Right lobe of liver (tissue), 6 donors: ENCODE data around the gene IKBKE. TPM values are rescaled to one million over a fixed set of nuclear protein-coding genes. Genes with fewer than 3 reads are reported as not detected.
A peak's percentile ranks its signal among the peaks of the same experiment; 100 is the strongest.

Experiments used
- ATAC-seq, 4 donors: fragments of 200-7000 bp; cut with Tn5 transposase; one replicate each; pipeline ENCODE4 v1.9.1; 2020; ENCODE audit warnings: mild to moderate bottlenecking in 4 of 4, moderate library complexity in 4 of 4
- DNase-seq, 3 donors: peaks; one replicate each; pipeline ENCODE4 v3.0.0-alpha.2; 2020
- H3K27ac ChIP-seq, 3 donors: fragments of 200-600 bp; one replicate each; pipeline ENCODE4 v1.8.0; 2022
- H3K27me3 ChIP-seq, 2 donors: fragments of 200-600 bp; one replicate each; pipeline ENCODE4 v1.8.0; 2022
- H3K36me3 ChIP-seq, 4 donors: fragments of 200-600 bp; sonication (generic) in 1 of 4; one replicate each; pipeline versions ENCODE4 v1.5.1 to v1.8.0; 2017 to 2022; ENCODE audit warnings: control low read depth in 1 of 4
- H3K4me1 ChIP-seq, 4 donors: fragments of 200-600 bp; sonication (generic) in 1 of 4; one replicate each; pipeline versions ENCODE4 v1.5.1 to v1.8.0; 2017 to 2022; ENCODE audit warnings: control low read depth in 1 of 4
- H3K4me3 ChIP-seq, 3 donors: fragments of 200-600 bp; one replicate each; pipeline ENCODE4 v1.8.0; 2022
- H3K9me3 ChIP-seq, 4 donors: fragments of 200-600 bp; sonication (generic) in 1 of 4; one replicate each; pipeline versions ENCODE4 v1.5.1 to v1.8.0; 2017 to 2022; ENCODE audit warnings: control low read depth in 1 of 4
- CTCF ChIP-seq, 4 donors: fragments of 200-600 bp in 3 of 4; fragments of 450-650 bp in 1 of 4; IDR thresholded peaks; one replicate each; pipeline versions ENCODE4 v1.5.1 to v1.8.0; 2016 to 2022; ENCODE audit warnings: antibody characterized with exemption in 4 of 4, mild to moderate bottlenecking in 2 of 4
- POLR2A ChIP-seq: fragments of 450-650 bp; IDR thresholded peaks from one replicate; pipeline ENCODE4 v1.6.1; 2017; ENCODE audit warnings: antibody characterized with exemption, mild to moderate bottlenecking
- WGBS: methylation state at CpG from one replicate; pipeline ENCODE4 v1.1.6; 2018; ENCODE audit warnings: low coverage, low lambda C conversion rate; ENCODE audit not compliant: insufficient coverage; ENCODE audit errors: missing lambda C conversion rate; 5-methylcytosine and 5-hydroxymethylcytosine counted together
- intact Hi-C, 2 donors: fragments of 100-400 bp; cut with DNase I; formaldehyde crosslinking; loops; one replicate each; pipeline versions ENCODE4 v1.11.2 to v1.14.1; 2022
- total RNA-seq, 6 experiments: library from RNA; depleted of rRNA in 2 of 6; stranded (reverse); fragments of >200 nt in 2 of 6; fragmentation: NEBNext Ultra II Directional in 3 of 6; extraction: Animal tissue kit (Norgen Biotek cat#: 25700) in 3 of 6; gene quantifications; one replicate each; pipeline versions ENCODE4 v1.1.0 to v1.2.4, GENCODE V29; 2016 to 2023
- donor health status: DM: no; HTN: yes; CAD: no.
- donor health status: DM: no; HTN: no; CAD: no.
- donor health status: DM: no; HTN: no; CAD: no.
- donor health status: DM: no; HTN: yes; CAD: no.
- donor health status: DM: no; HTN: yes; CAD: no.

Gene IKBKE
- total RNA-seq, 6 experiments from 2014 or later: 0.86 to 2.7 (median 1.9) TPM

GRCh38 chr1:206502403-206502802, 32.1 kb downstream of the IKBKE start:
- intact Hi-C loops: loop anchor here in 1 of 2 donors (5.0 kb wide), 1 partner anchor 40 kb away; no protein-coding TSS in a partner anchor
- ATAC-seq: no peak

GRCh38 chr1:206502812-206503211, 32.5 kb downstream of the IKBKE start:
- 46% methylated on average over 1 of the region's 1 CpG for WGBS
- DNase-seq: no peak
- Histone ChIP-seq H3K27ac (no peak overlapping the region), H3K36me3 (no peaks in the 10 kb centered on the region), H3K4me3 (no peak overlapping the region), H3K4me1 (peaks cover 0 to 41% (median 6%) of the 10 kb centered on the region in 4 donors), H3K27me3 (no peaks in the 10 kb centered on the region), H3K9me3 (no peaks in the 10 kb centered on the region)
- TF ChIP-seq POLR2A (no peak), CTCF (IDR thresholded peaks at IDR 0.05) (no peak)
- no peak for ATAC-seq
- intact Hi-C loops: loop anchor here in 1 of 2 donors (5.0 kb wide), 1 partner anchor 39 kb away; no protein-coding TSS in a partner anchor

More at GRCh38 chr1:206502403-206502802, 32.1 kb downstream of the IKBKE start:
- Histone ChIP-seq H3K4me1 (peaks cover 0 to 41% (median 6%) of the 10 kb centered on the region in 4 donors), H3K36me3 (no peaks in the 10 kb centered on the region), H3K27ac (no peak overlapping the region), H3K9me3 (no peaks in the 10 kb centered on the region), H3K4me3 (no peak overlapping the region), H3K27me3 (no peaks in the 10 kb centered on the region)
- 100% methylated on average over 1 of the region's 2 CpGs for WGBS
- DNase-seq: no peak
- TF ChIP-seq CTCF (IDR thresholded peaks at IDR 0.05) (no peak), POLR2A (no peak)

- ATAC-seq: peak in 1 of 4 donors; percentile 18
- WGBS: 36% methylated on average over 7 of the region's 8 CpGs
- Histone ChIP-seq H3K9me3 (no peaks in the 10 kb centered on the region), H3K27ac (peak overlapping the region in 1 of 3 donors; percentile 57), H3K4me3 (no peak overlapping the region), H3K27me3 (no peaks in the 10 kb centered on the region), H3K4me1 (peaks cover 0 to 41% (median 6%) of the 10 kb centered on the region in 4 donors), H3K36me3 (no peaks in the 10 kb centered on the region)
- intact Hi-C loops: loop anchor here in 1 of 2 donors (5.0 kb wide), 1 partner anchor 39 kb away; no protein-coding TSS in a partner anchor
- peak in 1 of 3 donors; percentile 52 for DNase-seq
- TF ChIP-seq CTCF (IDR thresholded peaks at IDR 0.05) (no peak), POLR2A (no peak)
Observed at GRCh38 chr1:206503591-206504362, 33.5 kb downstream of the IKBKE start.

GRCh38 chr1:206504363-206504713, 34.1 kb downstream of the IKBKE start:
- no peak overlapping the region for H3K27ac ChIP-seq

More at GRCh38 chr1:206504363-206504713, 34.1 kb downstream of the IKBKE start:
- peaks cover 0 to 41% (median 8%) of the 10 kb centered on the region in 4 donors for H3K4me1 ChIP-seq
- no peaks in the 10 kb centered on the region for H3K36me3 ChIP-seq
- no peak overlapping the region for H3K4me3 ChIP-seq
- no peak for ATAC-seq
- no peaks in the 10 kb centered on the region for H3K27me3 ChIP-seq
- no peak for TF ChIP-seq CTCF (IDR thresholded peaks at IDR 0.05)
- no peak for TF ChIP-seq POLR2A
- DNase-seq: no peak
- no peaks in the 10 kb centered on the region for H3K9me3 ChIP-seq
- intact Hi-C loops: loop anchor here in 1 of 2 donors (5.0 kb wide), 1 partner anchor 38 kb away; no protein-coding TSS in a partner anchor
- 31% methylated on average over 3 of the region's 3 CpGs for WGBS
